Hematopoietic multipotent progenitor cell treated with erythropoietin and hydrocortisone succinate and interleukin-3 and kit ligand, for 6 days (in vitro differentiated cells): Measurements from ENCODE around the gene HS1BP3.

Source experiments
- DNase-seq: peaks from one replicate; pipeline ENCODE4 v3.0.0-alpha.2; 2015

Gene HS1BP3

DNA sequence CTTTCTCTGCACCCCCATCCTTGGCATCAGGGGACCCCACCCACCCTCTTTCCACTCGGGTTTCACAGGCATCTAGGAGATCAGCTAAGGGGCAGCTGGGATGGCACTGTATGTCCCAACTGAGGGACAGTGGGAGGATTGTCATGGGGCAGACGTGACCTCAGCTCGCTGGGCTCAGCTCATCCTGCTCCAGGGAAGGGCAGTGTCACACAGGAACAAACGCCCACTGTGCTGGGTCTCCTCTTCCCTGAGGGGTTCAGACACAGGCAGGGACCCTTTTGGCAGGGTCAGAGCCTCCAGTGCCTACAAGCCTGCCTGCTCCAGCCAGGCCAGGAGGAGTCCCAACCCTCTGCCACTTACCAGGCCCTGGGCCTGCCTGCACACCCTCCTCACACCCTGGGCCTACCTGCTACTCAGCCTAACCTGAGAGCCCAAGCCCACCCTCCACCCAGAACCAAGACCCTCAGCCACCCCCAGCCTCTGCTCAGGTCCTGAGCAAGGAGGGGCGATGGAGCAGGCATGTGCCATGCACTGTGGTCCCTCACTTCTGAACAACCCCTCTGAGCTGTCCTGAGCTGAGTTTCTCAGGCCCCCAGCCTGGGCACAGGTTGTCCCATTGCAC is 68.2 kb downstream of the HS1BP3 start:
- no peak for DNase-seq

DNA sequence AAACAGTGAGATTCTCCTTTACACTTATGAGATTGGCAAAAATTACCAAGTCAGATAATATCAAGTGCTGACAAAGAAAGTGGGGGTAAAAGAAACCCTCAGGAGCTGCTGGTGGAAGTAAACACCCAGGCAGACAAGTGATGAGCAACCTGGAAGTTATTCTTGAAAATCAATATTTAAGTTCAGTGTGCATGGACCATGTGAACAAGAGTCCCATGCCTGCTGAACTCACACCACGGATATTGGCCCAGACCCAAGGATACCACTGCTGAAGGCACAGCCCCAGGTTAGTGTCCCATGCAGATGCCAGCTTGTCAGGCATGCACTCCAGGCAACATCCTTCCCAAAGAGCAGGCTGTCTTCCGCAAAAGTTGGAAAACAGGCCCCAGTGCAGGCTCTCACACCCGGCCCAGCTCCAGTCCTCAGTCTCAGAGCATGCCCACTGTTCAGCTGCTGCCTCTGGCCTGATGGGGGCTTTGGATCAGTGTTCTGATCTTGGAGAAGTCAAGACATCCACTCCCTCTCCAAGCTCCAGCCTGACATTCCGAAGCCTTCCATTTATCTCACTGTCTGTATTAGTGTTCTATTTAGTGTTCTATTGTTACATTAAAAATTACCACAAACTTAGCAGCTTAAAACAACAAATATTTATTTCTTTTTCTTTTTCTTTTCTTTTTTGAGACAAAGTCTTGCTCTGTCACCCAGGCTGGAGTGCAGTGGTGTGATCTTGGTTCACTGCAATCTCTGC is 70.0 kb downstream of the HS1BP3 start:
- peak; percentile 53 for DNase-seq

DNA sequence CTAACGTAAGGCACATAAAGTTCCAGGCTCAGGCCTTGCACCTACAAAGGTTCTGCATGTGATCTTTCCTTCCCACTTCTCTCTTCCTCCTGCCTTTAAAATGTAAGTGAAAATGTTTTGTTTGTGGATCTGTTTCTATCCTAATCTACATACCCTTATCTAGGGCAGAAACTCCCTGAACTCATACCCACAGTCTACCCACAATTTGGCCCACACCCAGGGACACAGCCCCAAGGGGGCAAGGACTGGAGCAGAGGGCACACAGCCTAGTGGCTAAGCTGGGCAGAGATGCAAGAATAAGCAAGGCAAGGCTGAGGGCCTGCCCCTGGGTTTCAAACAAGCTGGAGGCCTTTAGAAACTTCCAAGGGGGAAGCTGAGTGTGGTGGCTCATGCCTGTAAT is 71.0 kb downstream of the HS1BP3 start:
- DNase-seq = peak; percentile 93

DNA sequence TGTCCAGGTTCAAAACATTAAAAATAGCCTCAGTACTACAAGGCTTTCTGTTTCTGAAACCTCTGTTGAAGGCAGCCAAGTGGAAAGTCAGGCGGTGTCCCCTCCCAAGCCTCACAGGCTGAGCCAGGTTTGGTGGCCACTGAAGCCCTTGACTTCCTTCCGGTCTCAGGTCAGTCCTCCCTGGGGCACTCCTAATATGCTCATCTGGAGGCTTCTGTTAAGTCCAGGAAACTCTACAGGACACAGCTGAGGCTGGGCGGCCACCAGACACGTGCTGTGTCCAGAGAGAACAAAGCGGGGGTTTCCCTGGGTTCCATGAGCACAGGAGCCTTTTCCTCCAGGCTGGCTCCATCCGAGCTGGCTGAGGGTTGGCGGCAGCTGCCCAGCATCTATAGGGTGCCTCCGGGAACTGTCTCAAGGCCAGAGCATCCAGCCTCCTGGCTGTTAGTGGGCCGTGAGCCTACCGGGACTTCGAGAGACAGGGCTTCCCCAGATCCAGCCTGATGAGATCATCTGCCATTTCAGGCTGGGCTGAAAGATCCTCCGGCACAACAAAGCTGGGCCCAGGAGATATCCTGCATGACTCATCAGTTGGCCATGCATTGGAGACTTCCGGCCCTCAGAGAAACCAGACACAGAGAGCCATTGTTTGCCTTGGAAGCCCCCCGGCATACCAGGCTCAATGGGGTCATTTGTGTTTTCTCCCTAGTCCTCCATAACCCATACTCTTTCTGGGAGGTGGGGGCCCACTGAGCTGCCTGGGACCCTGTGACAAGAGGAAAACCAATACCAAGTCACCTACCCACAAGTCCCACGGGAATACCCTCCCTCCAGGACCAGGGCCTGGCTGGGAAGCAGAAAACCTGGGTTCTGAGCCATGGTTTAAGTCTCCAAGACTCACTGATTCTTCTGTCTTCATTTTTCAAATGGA is 71.7 kb downstream of the HS1BP3 start:
- DNase-seq = peak; percentile 94

DNA sequence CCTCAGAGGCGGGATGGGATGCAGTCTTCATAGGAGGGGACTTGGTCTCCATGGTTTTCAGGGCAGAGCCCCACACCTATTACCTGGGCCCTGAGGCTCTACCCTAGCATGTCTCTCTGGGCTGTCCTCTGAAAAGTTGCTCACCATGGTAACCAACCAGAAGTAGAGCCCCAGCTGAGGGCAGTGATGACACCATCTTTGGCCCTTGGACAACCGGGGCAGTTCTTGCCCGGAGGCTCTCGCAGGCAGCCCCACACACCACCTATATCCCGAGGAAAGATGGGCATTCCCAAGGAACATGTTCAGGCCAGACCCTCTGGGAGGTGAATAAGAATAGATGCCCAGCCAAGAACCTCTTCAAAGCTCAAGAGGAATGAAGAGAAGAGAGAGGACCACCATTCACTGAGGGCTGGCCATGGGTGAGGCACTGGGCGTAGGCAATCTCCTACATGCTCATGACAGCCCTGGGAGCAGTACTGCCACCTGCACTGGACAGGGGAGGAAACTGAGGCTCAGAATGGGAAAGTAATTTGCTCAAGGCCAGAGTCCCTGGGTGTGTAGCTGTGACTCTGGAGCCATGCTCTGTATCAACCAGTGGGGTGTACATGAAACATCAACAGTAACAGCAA is 72.5 kb downstream of the HS1BP3 start:
- no peak for DNase-seq

DNA sequence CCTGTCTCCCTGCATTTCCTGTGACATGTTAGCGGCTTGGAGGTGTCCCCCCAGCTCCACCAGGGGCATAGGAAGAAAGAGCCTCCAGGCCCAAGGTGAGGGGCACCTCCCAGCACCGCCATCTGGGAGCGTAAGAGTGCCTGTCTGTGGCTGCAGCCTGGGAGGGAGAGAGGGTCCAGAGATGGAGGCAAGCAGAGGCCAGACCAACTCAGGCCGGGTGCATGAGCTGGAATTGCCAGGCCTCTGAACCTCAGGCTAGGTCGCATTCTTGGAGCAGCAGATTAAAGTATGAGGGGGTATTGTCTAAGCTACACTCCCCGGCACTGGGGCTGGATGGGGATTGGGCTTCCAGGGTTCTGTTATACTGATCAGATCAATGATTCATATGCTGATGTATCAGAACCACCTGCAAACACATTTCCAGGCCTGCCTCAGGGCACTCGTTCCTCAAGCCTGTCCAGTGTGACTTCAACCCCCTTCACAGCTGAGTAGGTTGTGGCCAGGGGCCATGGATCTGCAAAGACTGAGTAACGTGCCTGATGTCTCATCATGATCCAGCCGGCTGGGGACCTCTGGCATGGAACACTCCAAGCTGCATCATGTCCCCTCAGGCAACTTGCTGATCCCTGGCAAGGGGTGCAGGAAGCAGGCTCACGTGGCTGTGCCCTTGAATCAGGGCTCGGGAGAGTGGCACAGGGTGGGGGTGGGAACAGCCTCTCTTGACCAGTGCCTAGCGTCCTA is 73.2 kb downstream of the HS1BP3 start:
- no peak for DNase-seq

DNA sequence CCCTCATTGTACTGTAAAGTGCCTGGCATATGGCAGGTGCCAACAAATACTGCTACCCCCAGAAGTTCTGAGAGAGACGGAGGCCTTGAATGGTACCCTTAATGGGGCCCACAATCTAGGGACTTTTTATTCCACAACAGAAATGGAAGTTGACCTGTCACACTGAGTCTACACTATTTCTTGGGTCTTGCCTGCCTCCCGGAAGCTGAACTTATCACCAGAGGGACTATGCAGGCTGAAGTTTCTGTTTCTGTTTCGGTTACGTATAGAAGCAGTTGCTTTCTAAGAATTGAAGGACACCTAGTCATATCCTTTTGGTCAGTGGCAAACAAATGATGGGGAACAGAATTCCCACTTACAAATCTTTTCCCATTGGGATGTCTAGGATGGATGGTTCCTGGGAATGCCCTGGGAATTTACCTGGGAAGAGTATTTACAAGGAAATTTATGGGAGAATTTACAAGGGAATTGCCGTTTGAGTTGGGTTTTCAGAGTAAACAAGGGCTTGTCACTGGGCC is 74.2 kb downstream of the HS1BP3 start:
- peak; percentile 73 for DNase-seq

DNA sequence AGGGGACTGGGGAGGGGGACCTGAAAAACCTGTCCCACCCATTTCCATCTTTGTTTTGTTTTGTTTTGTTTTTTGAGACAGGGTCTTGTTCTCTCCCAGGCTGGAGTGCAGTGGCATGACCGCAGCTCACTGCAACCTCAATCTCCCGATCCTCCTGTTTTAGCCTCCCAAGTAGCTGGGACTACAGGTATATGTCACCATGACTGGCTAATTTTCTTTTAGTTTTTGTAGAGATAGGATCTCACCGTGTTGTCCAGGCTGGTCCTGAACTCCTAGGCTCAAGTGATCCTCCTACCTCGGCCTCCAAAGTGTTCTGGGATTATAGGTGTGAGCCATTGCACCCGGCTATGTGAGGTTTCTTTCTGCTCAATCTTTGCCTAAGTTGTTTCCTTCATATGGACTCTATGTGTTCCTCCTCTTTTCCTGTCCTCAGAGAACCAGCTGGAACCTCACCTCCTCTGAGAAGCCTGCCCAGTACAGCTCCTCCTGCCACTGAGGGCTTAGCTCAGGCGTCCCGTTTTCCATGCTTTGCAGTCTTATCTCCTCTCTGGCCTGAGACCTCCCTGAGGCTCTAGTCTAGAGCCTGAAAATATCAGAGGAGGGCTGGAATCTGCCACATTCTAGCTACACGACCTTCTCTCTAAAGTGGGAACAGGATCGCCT is 74.8 kb downstream of the HS1BP3 start:
- DNase-seq = no peak

DNA sequence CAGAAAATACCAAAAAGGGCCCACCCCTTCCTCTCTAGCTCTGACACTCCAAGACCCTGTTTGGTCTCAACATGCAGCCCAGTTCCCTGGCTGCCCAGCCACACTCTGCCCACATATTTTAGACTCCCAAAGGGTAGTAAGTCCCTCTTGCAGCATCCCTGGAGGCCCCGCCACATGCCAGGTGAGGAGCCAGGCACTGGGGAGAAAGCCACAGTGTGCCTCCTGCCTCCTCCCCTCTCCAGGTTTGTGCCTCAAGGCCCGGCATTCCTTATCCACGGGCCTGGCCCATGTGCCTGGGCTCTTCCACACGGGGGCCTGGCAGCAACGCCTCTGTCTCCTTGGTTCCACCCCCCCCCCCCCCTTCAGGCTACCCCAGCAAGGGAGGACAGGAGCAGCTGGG is 75.5 kb downstream of the HS1BP3 start:
- no peak for DNase-seq

DNA sequence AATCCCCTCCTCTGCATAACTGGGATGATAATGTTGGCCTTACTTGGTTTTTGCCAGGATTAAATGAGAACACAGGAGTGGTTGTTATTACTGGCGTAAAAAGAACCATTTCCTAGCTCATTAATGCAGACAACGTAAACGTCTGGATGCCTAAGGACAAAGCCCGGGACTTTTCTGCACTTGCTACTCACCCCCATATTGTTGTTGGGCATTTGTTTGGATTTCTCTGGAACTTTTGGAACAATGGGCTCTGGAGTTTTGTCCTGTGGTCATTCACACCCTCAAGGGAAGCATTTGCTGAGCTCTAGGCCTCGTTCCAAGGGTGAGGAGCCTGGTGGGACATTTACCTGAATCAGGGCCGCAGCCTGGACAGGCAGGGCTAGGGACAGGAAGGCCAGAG is 76.0 kb downstream of the HS1BP3 start:
- DNase-seq = no peak

DNA sequence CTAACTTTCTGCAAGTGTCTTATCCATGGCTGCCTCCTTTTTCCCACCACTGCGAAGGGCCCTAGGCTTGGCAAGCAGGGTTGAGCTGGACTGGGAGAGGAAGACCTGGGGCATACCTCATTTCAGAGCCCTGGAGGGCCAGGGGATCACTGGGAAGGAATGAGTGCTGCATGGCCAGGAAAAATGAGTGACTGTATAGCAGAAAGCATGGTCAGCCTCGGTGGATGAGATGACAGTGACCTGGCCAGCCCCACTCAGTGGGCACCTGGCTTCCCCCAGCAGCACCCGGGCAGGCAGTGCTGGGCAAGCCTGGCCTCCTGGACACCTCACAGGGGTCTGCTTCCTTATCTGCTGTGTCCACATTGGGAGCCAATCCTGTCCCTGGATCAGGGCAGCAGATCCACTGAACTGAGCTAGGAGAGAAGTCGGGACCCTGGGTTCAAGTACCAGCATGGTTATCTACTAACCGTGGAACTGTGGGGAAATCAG is 76.4 kb downstream of the HS1BP3 start:
- no peak for DNase-seq

DNA sequence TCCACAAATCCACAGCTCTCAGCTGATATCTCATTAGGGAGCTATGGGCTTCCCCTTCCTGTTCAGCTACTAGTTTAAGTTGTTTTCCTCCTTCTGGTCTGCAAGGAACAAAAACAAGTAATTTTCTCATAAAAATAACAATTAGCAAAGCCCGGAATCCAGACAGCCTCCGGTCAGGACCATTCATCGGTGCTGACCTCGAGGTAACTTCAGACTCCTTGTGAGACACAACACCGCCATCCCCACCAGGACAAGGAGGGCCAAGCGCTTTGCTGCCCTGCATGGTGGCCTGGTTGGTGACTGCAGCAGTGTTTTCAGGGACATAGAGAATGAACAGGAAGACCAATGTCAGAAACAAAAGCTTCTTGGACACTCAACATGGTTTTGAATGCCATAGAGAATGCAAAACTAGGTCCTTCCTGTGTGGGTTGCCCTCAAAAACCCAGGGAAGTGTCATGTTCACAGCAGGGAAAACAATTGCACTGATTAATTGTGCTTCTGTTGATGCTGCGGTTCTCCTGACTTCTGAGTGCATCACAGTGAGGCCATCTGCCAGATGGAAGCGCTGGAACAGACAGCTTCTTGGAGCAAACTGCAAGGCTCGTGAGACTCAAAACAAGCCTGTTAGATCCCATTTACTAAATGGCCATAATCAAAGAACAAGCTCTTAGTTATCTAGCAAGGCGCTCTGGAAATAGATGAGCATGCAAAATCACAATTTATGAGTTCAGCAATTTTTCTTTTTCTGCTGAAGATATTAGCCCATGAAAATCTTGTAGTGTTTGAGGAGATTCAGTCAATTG is 77.1 kb downstream of the HS1BP3 start:
- DNase-seq = no peak

DNA sequence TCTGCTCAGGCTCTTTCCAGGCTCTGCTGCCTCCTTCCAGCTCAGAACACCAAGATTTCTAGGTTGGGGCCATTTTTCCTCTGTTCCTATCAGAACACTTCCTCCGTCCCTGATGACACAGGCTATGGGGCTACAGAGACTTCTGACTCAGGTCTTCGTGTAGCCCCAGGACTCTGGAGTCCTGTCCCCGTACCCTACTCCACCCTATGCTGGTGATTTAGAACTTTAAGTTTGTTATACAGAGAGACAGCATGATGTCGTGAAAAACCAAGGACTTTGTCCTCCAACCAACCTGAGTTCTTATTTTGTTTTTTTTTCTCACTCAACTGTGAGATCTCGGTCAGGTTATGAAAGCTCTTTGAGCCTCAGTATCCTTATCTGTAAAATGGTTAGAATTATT is 78.7 kb downstream of the HS1BP3 start:
- DNase-seq = no peak

DNA sequence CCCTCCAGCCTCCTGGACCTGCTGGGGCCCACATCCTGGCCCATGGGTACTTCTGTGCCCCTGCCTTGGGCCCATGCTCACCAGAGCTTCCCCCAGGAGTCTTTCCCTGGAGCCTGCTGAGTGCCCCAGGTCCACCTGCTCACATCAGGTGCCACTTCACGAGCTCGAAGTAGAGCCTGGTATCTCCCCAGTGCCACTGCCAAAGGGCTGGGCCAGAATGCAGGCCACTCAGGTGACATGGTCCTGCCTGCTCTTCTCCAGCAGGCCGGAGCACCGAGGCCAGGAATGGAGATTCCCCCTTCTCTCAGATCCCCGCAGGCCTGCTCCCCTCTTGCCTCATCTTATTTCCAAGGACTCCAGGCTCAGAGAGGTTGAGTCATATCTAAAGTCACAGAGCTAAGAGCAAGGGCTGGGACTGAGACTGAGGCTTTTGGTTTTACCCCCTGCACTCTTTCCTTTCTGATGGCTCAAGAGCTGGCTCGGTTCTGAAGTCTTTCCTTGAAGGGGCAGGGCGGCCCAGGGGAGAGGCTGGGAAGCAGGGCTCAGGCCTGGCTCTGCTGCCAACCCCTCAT is 79.2 kb downstream of the HS1BP3 start:
- no peak for DNase-seq

DNA sequence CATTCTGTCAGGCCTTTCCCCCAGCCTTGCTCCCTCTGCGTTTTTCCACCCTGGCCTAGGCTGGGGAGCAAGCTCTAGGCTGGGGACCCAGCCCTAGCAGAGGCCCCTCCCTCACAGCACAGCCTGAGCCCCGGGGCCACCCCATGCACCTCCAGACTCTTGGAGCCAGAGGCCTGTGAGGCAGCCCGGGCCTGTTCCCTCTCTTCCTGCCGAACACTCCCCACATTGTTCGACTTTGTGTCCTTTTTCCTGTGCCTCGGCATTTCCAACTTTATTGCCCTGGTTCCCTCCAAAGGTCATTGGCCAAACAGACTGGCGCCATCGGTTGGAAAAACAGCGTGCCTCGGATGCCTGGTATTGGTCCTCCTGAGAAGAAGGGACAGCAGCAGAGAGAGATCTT is 79.7 kb downstream of the HS1BP3 start:
- no peak for DNase-seq

DNA sequence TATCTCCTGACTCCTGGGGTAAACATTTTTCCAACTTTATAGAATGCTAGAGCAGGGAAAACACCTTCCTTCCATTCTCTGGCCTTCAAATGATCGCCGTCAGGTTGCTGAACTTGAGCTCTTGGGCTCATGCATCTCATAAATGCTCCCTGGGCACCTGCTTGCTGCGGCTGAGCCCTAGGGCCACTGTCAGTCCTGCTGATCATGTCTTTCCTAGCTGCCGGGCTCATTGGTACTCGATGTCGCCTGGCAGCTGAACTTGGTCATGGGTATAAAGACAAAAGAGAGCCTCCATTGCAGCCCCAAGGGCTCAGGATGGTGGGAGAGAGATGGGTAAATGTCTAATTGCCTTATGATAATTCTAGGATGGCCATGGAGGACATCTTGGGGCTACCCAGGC is 80.6 kb downstream of the HS1BP3 start:
- DNase-seq = no peak

DNA sequence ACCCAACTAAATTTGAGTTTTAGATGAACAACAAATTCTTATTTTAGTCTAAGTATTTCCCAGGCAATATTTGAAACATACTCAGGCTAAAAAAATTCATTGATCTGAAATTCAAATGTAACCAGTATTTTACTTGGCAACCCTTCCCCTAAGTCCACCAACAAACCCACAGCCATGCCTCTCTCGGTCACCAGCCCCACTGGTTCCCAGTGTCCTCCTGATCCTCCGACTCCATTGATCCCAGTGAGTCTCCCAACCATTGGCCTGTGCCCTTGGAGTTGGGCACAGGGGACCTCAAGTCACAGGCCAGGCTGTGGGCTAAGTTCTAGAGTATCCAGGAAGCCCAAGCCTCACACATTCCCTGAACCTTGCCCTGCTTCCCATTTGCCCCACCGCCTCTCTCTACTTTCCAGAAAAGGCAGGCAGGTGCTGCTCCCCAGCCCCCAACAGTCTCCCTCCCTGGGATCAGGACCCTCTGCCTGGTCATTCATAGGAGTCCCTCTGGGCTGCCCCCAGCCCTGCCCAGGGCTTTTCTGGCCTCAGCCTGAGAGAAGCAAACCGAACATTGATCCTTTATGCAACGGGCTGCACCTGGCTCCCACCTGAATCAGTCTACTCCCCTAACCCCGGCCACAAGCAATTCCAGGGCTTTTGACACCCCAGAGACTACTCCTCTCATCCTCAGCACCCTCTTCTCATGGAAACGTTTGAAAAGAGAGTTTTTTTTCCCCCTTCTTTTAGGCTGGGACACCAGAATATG is 81.3 kb downstream of the HS1BP3 start:
- no peak for DNase-seq

DNA sequence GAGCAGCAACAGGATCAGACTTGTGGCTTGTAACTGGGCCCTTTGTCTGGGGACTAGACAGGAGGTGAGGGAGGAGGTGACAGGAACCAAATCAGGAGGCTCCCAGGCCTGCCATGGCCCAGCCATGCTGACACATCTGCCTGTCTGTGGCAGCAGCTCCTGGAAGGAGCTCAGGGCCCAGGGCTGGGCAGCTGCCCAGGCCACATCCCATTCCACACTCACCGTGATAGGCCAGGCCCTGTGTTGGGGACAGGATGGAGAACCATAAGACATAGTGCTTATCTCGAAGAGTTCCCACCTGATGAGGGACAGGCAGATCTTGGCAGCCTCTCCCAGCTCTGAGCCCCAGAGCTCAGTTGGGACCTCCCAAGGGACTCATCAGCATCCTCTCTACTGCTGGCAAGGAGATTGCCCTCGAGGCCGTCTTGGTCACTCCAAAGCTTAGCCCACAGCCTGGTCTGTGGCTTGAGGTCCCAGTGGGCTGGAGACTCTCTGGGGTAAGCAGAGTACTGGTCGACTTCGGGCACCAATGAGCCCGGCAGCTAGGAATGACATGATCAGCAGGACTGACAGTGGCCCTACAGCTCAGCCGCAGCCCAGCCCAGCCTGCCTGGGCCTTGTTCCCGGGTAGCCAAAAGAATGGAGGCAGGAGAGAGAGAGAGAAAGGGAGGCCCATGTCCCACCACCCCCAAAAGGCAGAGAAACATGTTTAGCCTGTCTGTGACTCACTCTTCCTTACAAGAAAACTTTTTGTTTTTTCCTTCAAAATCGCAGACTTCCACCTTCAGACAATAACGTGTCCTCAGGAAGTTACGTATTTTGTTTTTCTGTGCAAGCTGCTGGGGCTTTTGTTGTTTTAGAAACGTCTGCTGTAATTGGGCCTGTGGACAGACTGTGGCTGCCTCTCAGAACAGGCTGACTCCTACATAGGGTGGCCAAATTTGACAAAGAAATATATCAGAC is 82.1 kb downstream of the HS1BP3 start:
- no peak for DNase-seq

DNA sequence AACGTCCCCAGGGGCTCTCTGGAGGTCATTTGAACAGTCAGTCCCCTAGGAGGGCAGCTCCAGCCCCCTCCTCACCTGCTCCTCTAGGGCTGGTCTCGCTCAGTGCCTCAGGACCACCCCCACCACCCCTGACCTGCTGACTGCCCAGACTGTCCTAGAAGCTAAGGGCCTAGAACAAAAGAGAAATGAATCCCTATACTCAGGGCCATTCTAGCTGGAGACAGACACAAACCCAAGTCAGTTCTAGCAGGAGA is 83.0 kb downstream of the HS1BP3 start:
- no peak for DNase-seq
